GM18498 (cell line): ENCODE data around the gene VEGFC.
A peak's percentile ranks its signal among the peaks of the same experiment; 100 is the strongest.

ENCODE experiments used
- ATAC-seq: cut with Tn5 transposase; IDR thresholded peaks from one replicate; pipeline ENCODE4 v1.9.1; 2021; ENCODE audit warnings: mild to moderate bottlenecking, moderate library complexity; ENCODE audit not compliant: unreplicated experiment

VEGFC gene

GRCh38 chr4:176708771-176709311, 83.9 kb downstream of the VEGFC start:
- ATAC-seq: no peak

- no peak for ATAC-seq
Measured at GRCh38 chr4:176690716-176691115, 102.0 kb downstream of the VEGFC start.

GRCh38 chr4:176680668-176681180, 112.0 kb downstream of the VEGFC start:
- no peak for ATAC-seq

GRCh38 chr4:176676901-176677300, 115.8 kb downstream of the VEGFC start:
- no peak for ATAC-seq

- no peak for ATAC-seq
Measured at GRCh38 chr4:176675810-176676209, 116.9 kb downstream of the VEGFC start.

- ATAC-seq: no peak
Measured at GRCh38 chr4:176671532-176671931, 121.2 kb downstream of the VEGFC start.

GRCh38 chr4:176668324-176668723, 124.4 kb downstream of the VEGFC start:
- ATAC-seq: no peak

GRCh38 chr4:176664964-176665363, 127.8 kb downstream of the VEGFC start:
- no peak for ATAC-seq

- no peak for ATAC-seq
Measured at GRCh38 chr4:176660561-176660960, 132.2 kb downstream of the VEGFC start.

GRCh38 chr4:176656108-176656507, 136.6 kb downstream of the VEGFC start:
- ATAC-seq: no peak

- ATAC-seq: no peak
Measured at GRCh38 chr4:176654565-176655216, 138.0 kb downstream of the VEGFC start.

- ATAC-seq: no peak
Measured at GRCh38 chr4:176653401-176654220, 139.1 kb downstream of the VEGFC start.

- no peak for ATAC-seq
Measured at GRCh38 chr4:176646311-176646710, 146.4 kb downstream of the VEGFC start.

- ATAC-seq: no peak
Measured at GRCh38 chr4:176645246-176645960, 147.3 kb downstream of the VEGFC start.

GRCh38 chr4:176642472-176642871, 150.2 kb downstream of the VEGFC start:
- peak; percentile 97 for ATAC-seq

GRCh38 chr4:176641237-176641636, 151.5 kb downstream of the VEGFC start:
- no peak for ATAC-seq

- no peak for ATAC-seq
Measured at GRCh38 chr4:176638992-176639391, 153.7 kb downstream of the VEGFC start.

GRCh38 chr4:176636292-176636691, 156.4 kb downstream of the VEGFC start:
- ATAC-seq: no peak

GRCh38 chr4:176635372-176636261, 157.1 kb downstream of the VEGFC start:
- ATAC-seq: no peak
